Measurements from ENCODE around the gene GDF15. TPM values are rescaled to one million over a fixed set of nuclear protein-coding genes. Genes with fewer than 3 reads are reported as not detected.
"Not testable (repeated sequence)": the region's sequence is repeated elsewhere in the genome, so short reads cannot be mapped to it uniquely, and the experiment has no call there.

GDF15 gene
- 12.4 and 21.9 TPM in 2 replicates for total RNA-seq (2014; rRNA removed; shearing (Covaris generic))

- Histone ChIP-seq H3K4me1 (replicated peaks) (peaks cover 26% of the 10 kb centered on the region), H3K9me3 (replicated peaks) (0 out of 2 replicates have a peak, but pooled peaks cover 5% of the 10 kb centered on the region), H3K4me3 (peak within 1 kb of the TSS; percentile 32), H3K27me3 (replicated peaks) (no peaks in the 10 kb centered on the region), H3K27ac (no peak within 1 kb of the TSS), H3K36me3 (peaks cover 7% of the 10 kb centered on the region)
- peak in 1 of 2 experiments; percentile 69 for DNase-seq (ENCODE audit: low read depth in 1 of 2, low spot score in 2 of 2)
Measured at GRCh38 chr19:18385675-18386542, at the start of gene GDF15. GDF15 (plus strand) TSS chr19:18386158; CDS start chr19:18386190, 32 bp downstream.

GRCh38 chr19:18338541-18338940 is 47.4 kb upstream of the GDF15 start:
- Histone ChIP-seq H3K9me3 (replicated peaks) (no peaks in the 10 kb centered on the region), H3K36me3 (no peaks in the 10 kb centered on the region), H3K27me3 (replicated peaks) (no peaks in the 10 kb centered on the region), H3K4me1 (replicated peaks) (peaks cover 19% of the 10 kb centered on the region), H3K4me3 (no peak overlapping the region), H3K27ac (no peak overlapping the region)
- no peak for DNase-seq (ENCODE audit: low read depth in 1 of 2, low spot score in 2 of 2)

GRCh38 chr19:18339723-18340122 is 46.2 kb upstream of the GDF15 start:
- peak in 1 of 2 experiments; percentile 19 for DNase-seq (ENCODE audit: low read depth in 1 of 2, low spot score in 2 of 2)
- Histone ChIP-seq H3K36me3 (no peaks in the 10 kb centered on the region), H3K4me3 (no peak overlapping the region), H3K27me3 (replicated peaks) (no peaks in the 10 kb centered on the region), H3K27ac (no peak overlapping the region), H3K4me1 (replicated peaks) (peaks cover 19% of the 10 kb centered on the region), H3K9me3 (replicated peaks) (no peaks in the 10 kb centered on the region)

- H3K4me3 ChIP-seq, result peak within 1 kb of the TSS; percentile 72
- H3K36me3 ChIP-seq, result no peaks in the 10 kb centered on the region
- H3K27ac ChIP-seq, result no peak within 1 kb of the TSS
- H3K4me1 ChIP-seq (replicated peaks), result peaks cover 19% of the 10 kb centered on the region
- peak; percentile 22 to 59 for DNase-seq (ENCODE audit: low read depth in 1 of 2, low spot score in 2 of 2)
- no peaks in the 10 kb centered on the region for H3K27me3 ChIP-seq (replicated peaks)
- H3K9me3 ChIP-seq (replicated peaks), result no peaks in the 10 kb centered on the region
Measured at GRCh38 chr19:18340190-18340989, 45.6 kb upstream of the GDF15 start, which contains the start of gene PGPEP1. PGPEP1 (plus strand) TSS chr19:18340598; CDS start chr19:18340682, 84 bp downstream.

- peak; percentile 31 to 67 for DNase-seq (ENCODE audit: low read depth in 1 of 2, low spot score in 2 of 2)
- Histone ChIP-seq H3K27me3 (replicated peaks) (no peaks in the 10 kb centered on the region), H3K27ac (no peak overlapping the region), H3K36me3 (no peaks in the 10 kb centered on the region), H3K4me1 (replicated peaks) (peaks cover 19% of the 10 kb centered on the region), H3K4me3 (peak overlapping the region; percentile 72), H3K9me3 (replicated peaks) (no peaks in the 10 kb centered on the region)
Measured at GRCh38 chr19:18340990-18341868, 44.7 kb upstream of the GDF15 start.

- H3K4me1 ChIP-seq (replicated peaks), result peaks cover 19% of the 10 kb centered on the region
- H3K27me3 ChIP-seq (replicated peaks), result no peaks in the 10 kb centered on the region
- no peak overlapping the region for H3K4me3 ChIP-seq
- H3K9me3 ChIP-seq (replicated peaks), result no peaks in the 10 kb centered on the region
- no peak overlapping the region for H3K27ac ChIP-seq
- no peak for DNase-seq (ENCODE audit: low read depth in 1 of 2, low spot score in 2 of 2)
- no peaks in the 10 kb centered on the region for H3K36me3 ChIP-seq
Measured at GRCh38 chr19:18342090-18342632, 43.8 kb upstream of the GDF15 start.

- H3K9me3 ChIP-seq (replicated peaks), result no peaks in the 10 kb centered on the region
- no peak for DNase-seq (ENCODE audit: low read depth in 1 of 2, low spot score in 2 of 2)
- H3K4me1 ChIP-seq (replicated peaks), result peaks cover 19% of the 10 kb centered on the region
- no peaks in the 10 kb centered on the region for H3K36me3 ChIP-seq
- no peaks in the 10 kb centered on the region for H3K27me3 ChIP-seq (replicated peaks)
- H3K4me3 ChIP-seq, result no peak overlapping the region
- no peak overlapping the region for H3K27ac ChIP-seq
Measured at GRCh38 chr19:18344582-18344950, 41.4 kb upstream of the GDF15 start.

- DNase-seq (ENCODE audit: low read depth in 1 of 2, low spot score in 2 of 2), result no peak
- no peaks in the 10 kb centered on the region for H3K27me3 ChIP-seq (replicated peaks)
Measured at GRCh38 chr19:18345296-18345695, 40.7 kb upstream of the GDF15 start.

GRCh38 chr19:18346091-18346490 is 39.9 kb upstream of the GDF15 start:
- Histone ChIP-seq H3K4me1 (replicated peaks) (peaks cover 5% of the 10 kb centered on the region), H3K4me3 (no peak overlapping the region), H3K36me3 (no peaks in the 10 kb centered on the region), H3K27ac (no peak overlapping the region), H3K9me3 (replicated peaks) (no peaks in the 10 kb centered on the region), H3K27me3 (replicated peaks) (no peaks in the 10 kb centered on the region)
- DNase-seq (ENCODE audit: low read depth in 1 of 2, low spot score in 2 of 2), result no peak

More at GRCh38 chr19:18345296-18345695, 40.7 kb upstream of the GDF15 start:
- H3K4me3 ChIP-seq, result no peak overlapping the region
- H3K36me3 ChIP-seq, result no peaks in the 10 kb centered on the region
- H3K4me1 ChIP-seq (replicated peaks), result peaks cover 13% of the 10 kb centered on the region
- no peak overlapping the region for H3K27ac ChIP-seq
- no peaks in the 10 kb centered on the region for H3K9me3 ChIP-seq (replicated peaks)

- Histone ChIP-seq H3K36me3 (no peaks in the 10 kb centered on the region), H3K27me3 (replicated peaks) (no peaks in the 10 kb centered on the region), H3K4me3 (no peak overlapping the region), H3K4me1 (replicated peaks) (no peaks in the 10 kb centered on the region), H3K27ac (no peak overlapping the region), H3K9me3 (replicated peaks) (no peaks in the 10 kb centered on the region)
- DNase-seq (ENCODE audit: low read depth in 1 of 2, low spot score in 2 of 2), result no peak
Measured at GRCh38 chr19:18348171-18348570, 37.8 kb upstream of the GDF15 start.

GRCh38 chr19:18348818-18349339 is 37.1 kb upstream of the GDF15 start:
- not testable (repeated sequence) for H3K27ac ChIP-seq; H3K4me1 ChIP-seq (replicated peaks); H3K4me3 ChIP-seq; DNase-seq (ENCODE audit: low read depth in 1 of 2, low spot score in 2 of 2); H3K9me3 ChIP-seq (replicated peaks); H3K36me3 ChIP-seq; H3K27me3 ChIP-seq (replicated peaks)

GRCh38 chr19:18349524-18350128 is 36.3 kb upstream of the GDF15 start:
- H3K36me3 ChIP-seq, result no peaks in the 10 kb centered on the region
- peak; percentile 44 to 69 for DNase-seq (ENCODE audit: low read depth in 1 of 2, low spot score in 2 of 2)
- no peaks in the 10 kb centered on the region for H3K4me1 ChIP-seq (replicated peaks)
- H3K27ac ChIP-seq, result no peak overlapping the region
- H3K27me3 ChIP-seq (replicated peaks), result no peaks in the 10 kb centered on the region
- H3K9me3 ChIP-seq (replicated peaks), result no peaks in the 10 kb centered on the region
- H3K4me3 ChIP-seq, result no peak overlapping the region

All from SJSA1 (cell line).